C4-2B (cell line): Measurements from ENCODE around the gene AMIGO2.

Experiments used
- CTCF ChIP-seq: fragments of 450-650 bp; conservative IDR thresholded peaks from 2 replicates; pipeline ENCODE4 v1.5.1; 2017; ENCODE audit warnings: mild to moderate bottlenecking
- ZFX ChIP-seq: fragments of 450-650 bp; IDR thresholded peaks from 2 replicates; pipeline ENCODE4 v1.6.1; 2017

DNA sequence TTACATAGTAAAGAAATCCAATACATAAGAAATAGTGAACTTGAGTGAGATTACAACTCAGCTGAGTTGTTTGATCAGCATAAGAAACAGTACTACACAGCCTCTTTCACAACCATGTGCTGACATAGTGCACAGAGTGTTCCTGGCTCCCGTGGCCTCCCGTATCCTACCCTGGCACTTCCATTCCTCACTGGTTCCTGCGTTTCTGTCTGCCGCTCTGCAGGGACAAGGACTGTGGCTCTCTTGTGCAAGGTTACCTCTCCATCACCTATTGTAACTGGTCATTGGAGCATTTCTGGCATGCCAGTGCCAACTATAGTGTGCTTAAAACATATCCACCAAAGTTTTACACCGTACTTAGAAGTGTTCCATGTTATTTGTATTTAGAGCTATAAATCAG is 46.7 kb downstream of the AMIGO2 start:
- TF ChIP-seq CTCF = no peak
- TF ChIP-seq ZFX = no peak
